K562 (cell line): Measurements from ENCODE around the gene BNIPL. TPM values are rescaled to one million over a fixed set of nuclear protein-coding genes. Genes with fewer than 3 reads are reported as not detected.

ENCODE experiments used
- CHD7 ChIP-seq: fragments of 200-600 bp; sonication (generic); IDR thresholded peaks from one replicate; pipeline ENCODE4 v1.6.1; 2012; ENCODE audit warnings: mild to moderate bottlenecking, low read depth, low read length, inconsistent platforms
- GABPA ChIP-seq: fragments of 200-800 bp; sonication (Bioruptor generic); conservative IDR thresholded peaks from 2 replicates; pipeline ENCODE4 v1.6.1; 2016; ENCODE audit warnings: low read depth, missing genetic modification characterization, missing compliant biosample characterization
- RBFOX2 ChIP-seq: fragments of 200-400 bp; formaldehyde crosslinking; IDR thresholded peaks from 2 replicates; pipeline ENCODE4 v1.6.1; 2017; ENCODE audit warnings: low read depth, mild to moderate bottlenecking, low read length, moderate library complexity
- SIN3A ChIP-seq, 2 experiments: fragments of 150-350 bp in 1 of 2; IDR thresholded peaks; 2 replicates each; pipeline ENCODE4 v1.6.1; 2011 to 2016; ENCODE audit warnings: borderline replicate concordance in 2 of 2, low read depth in 2 of 2, low read length in 2 of 2, mild to moderate bottlenecking in 2 of 2, moderate library complexity in 2 of 2; ENCODE audit not compliant: control insufficient read depth in 1 of 2
- SREBF2 ChIP-seq: sonication (generic); formaldehyde crosslinking; IDR thresholded peaks from 2 replicates; pipeline ENCODE4 v1.4.0; 2020; ENCODE audit warnings: mild to moderate bottlenecking, missing genetic modification reagents
- XRCC5 ChIP-seq: fragments of 200-400 bp; formaldehyde crosslinking; IDR thresholded peaks from 2 replicates; pipeline ENCODE4 v1.6.1; 2017; ENCODE audit warnings: low read depth, mild to moderate bottlenecking, low read length
- ZNF696 ChIP-seq: fragments of 250-450 bp; sonication (Bioruptor Pico); conservative IDR thresholded peaks from 2 replicates; pipeline ENCODE4 v1.4.0; 2020; ENCODE audit warnings: mild to moderate bottlenecking, moderate library complexity
- polyA plus RNA-seq, 8 experiments: library from polyadenylated mRNA; depleted of rRNA in 4 of 8; stranded (reverse) in 5 of 8; unstranded in 3 of 8; fragments of >200 nt; fragmentation: Nextera tagmentation in 2 of 8; fragmentation: Illumina TruSeq in 1 of 8; extraction: Ambion mirVana in 2 of 8; extraction: Trizol in 1 of 8; gene quantifications; 2 replicates each; pipeline versions ENCODE4 v1.2.1 to v1.2.3, GENCODE V29; 2011 to 2014; ENCODE audit warnings: inconsistent platforms in 1 of 8, missing spikeins in 1 of 8
- total RNA-seq, 7 experiments: library from RNA; depleted of rRNA in 6 of 7; stranded (reverse); fragments of >200 nt in 6 of 7; fragmentation: Illumina TruSeq in 2 of 7; extraction: Trizol in 2 of 7; gene quantifications; 2 replicates each; pipeline versions ENCODE4 v1.2.1 to v1.2.3, GENCODE V29; 2011 to 2021; ENCODE audit warnings: low replicate concordance in 1 of 7
- TF ChIP-seq, protein P1 (sequence below): fragments of 200-400 bp; formaldehyde crosslinking; IDR thresholded peaks from 2 replicates; pipeline ENCODE4 v1.6.1; 2017; ENCODE audit warnings: mild to moderate bottlenecking, low read depth, low read length, moderate library complexity

The BNIPL gene
- total and polyA plus RNA-seq, 9 of the 15 experiments (the other 6 are each of a cell fraction or from before 2014, with no cell fraction given) = 0.08 to 1.4 (median 0.68) TPM

GRCh38 chr1:150999051-150999674, 37.2 kb upstream of the BNIPL start (continued):
- no peak for TF ChIP-seq CHD7
- no peak; the same call in 1 of the 2 replicates for TF ChIP-seq SREBF2 (CRISPR knock-in tag)
- TF ChIP-seq, protein P1, sequence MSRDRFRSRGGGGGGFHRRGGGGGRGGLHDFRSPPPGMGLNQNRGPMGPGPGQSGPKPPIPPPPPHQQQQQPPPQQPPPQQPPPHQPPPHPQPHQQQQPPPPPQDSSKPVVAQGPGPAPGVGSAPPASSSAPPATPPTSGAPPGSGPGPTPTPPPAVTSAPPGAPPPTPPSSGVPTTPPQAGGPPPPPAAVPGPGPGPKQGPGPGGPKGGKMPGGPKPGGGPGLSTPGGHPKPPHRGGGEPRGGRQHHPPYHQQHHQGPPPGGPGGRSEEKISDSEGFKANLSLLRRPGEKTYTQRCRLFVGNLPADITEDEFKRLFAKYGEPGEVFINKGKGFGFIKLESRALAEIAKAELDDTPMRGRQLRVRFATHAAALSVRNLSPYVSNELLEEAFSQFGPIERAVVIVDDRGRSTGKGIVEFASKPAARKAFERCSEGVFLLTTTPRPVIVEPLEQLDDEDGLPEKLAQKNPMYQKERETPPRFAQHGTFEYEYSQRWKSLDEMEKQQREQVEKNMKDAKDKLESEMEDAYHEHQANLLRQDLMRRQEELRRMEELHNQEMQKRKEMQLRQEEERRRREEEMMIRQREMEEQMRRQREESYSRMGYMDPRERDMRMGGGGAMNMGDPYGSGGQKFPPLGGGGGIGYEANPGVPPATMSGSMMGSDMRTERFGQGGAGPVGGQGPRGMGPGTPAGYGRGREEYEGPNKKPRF = no peak
- no peak for TF ChIP-seq ZNF696
- no peak for TF ChIP-seq SIN3A (IDR thresholded peaks at IDR 0.05; ENCODE audit: borderline replicate concordance in 2 of 2, control insufficient read depth in 1 of 2, low read depth in 2 of 2, low read length in 2 of 2)
- TF ChIP-seq XRCC5 = no peak
- peak; percentile 63 for TF ChIP-seq RBFOX2
- peak; percentile 62 for TF ChIP-seq GABPA (tag)
